IMR-90 (cell line): ENCODE results near the gene NKRF. TPM values are rescaled to one million over a fixed set of nuclear protein-coding genes. Genes with fewer than 3 reads are reported as not detected.

Experiments used
- ATAC-seq: fragments of 200-7000 bp; cut with Tn5 transposase; 2 replicates; pipeline ENCODE4 v1.9.1; 2020; ENCODE audit warnings: low read depth, mild to moderate bottlenecking, moderate library complexity
- BruUV-seq: library from RNA; stranded (reverse); fragments of 400-500 nt; replicated peaks from 2 replicates; lab custom pipeline; 2021; lab: Mats Ljungman, UMichigan
- CTCF ChIA-PET: fragments of 300-600 bp; formaldehyde crosslinking; extraction: SDS; loops from one replicate; lab custom pipeline; 2021; ENCODE audit warnings: antibody characterized with exemption; lab: Yijun Ruan, JAX
- POLR2A ChIA-PET: fragments of 300-600 bp; sonication (Branson Sonifier 250); formaldehyde crosslinking; loops from one replicate; lab custom pipeline; 2022; ENCODE audit warnings: antibody characterized with exemption; ENCODE audit not compliant: unreplicated experiment; lab: Charles Lee
- DNase-seq: peaks from one replicate; pipeline ENCODE4 v3.0.0; 2013
- H2AFZ ChIP-seq: replicated peaks from 2 replicates; pipeline ENCODE3; 2013; ENCODE audit warnings: low read length, mild to moderate bottlenecking; ENCODE audit not compliant: poor library complexity
- H2AK5ac ChIP-seq: 2 replicates; pipeline ENCODE4 v1.6.1; 2013; ENCODE audit warnings: low read depth, low read length, inconsistent platforms
- H2AK9ac ChIP-seq: replicated peaks from 2 replicates; pipeline ENCODE3; 2013; ENCODE audit warnings: mild to moderate bottlenecking, low read depth, low read length, moderate library complexity; ENCODE audit not compliant: poor library complexity
- H2BK120ac ChIP-seq: 2 replicates; pipeline ENCODE4 v1.6.1; 2013; ENCODE audit warnings: low read depth, low read length, inconsistent platforms
- H2BK15ac ChIP-seq: 3 replicates; pipeline ENCODE4 v1.6.1; 2013; ENCODE audit warnings: low read depth, low read length, inconsistent platforms
- H2BK20ac ChIP-seq: 2 replicates; pipeline ENCODE4 v1.6.1; 2013; ENCODE audit warnings: low read depth, mild to moderate bottlenecking, inconsistent platforms, low read length, moderate library complexity
- H2BK5ac ChIP-seq: 2 replicates; pipeline ENCODE4 v1.6.1; 2013; ENCODE audit warnings: mild to moderate bottlenecking, low read depth, low read length, inconsistent platforms; ENCODE audit not compliant: poor library complexity, severe bottlenecking
- H3K14ac ChIP-seq: replicated peaks from 2 replicates; pipeline ENCODE4 v1.6.1; 2013; ENCODE audit warnings: low read depth, low read length, inconsistent platforms
- H3K18ac ChIP-seq: 2 replicates; pipeline ENCODE4 v1.6.1; 2013; ENCODE audit warnings: low read depth, low read length, control low read depth
- H3K23ac ChIP-seq: 2 replicates; pipeline ENCODE4 v1.6.1; 2013; ENCODE audit warnings: low read depth, low read length, inconsistent platforms
- H3K27ac ChIP-seq: 2 replicates; pipeline ENCODE4 v1.5.1; 2013; ENCODE audit warnings: mild to moderate bottlenecking, control low read depth, low read length; ENCODE audit not compliant: insufficient read depth
- H3K27me3 ChIP-seq: 2 replicates; pipeline ENCODE4 v1.6.1; 2013; ENCODE audit warnings: low read length; ENCODE audit not compliant: control insufficient read depth, insufficient read depth
- H3K36me3 ChIP-seq: 2 replicates; pipeline ENCODE4 v1.6.1; 2013; ENCODE audit warnings: low read length, mixed read lengths; ENCODE audit not compliant: control insufficient read depth, insufficient read depth
- H3K4ac ChIP-seq: 2 replicates; pipeline ENCODE4 v1.6.1; 2013; ENCODE audit warnings: low read depth, low read length, inconsistent platforms
- H3K4me1 ChIP-seq: 2 replicates; pipeline ENCODE4 v1.6.1; 2013; ENCODE audit warnings: low read length, mixed read lengths; ENCODE audit not compliant: control insufficient read depth, insufficient read depth
- H3K4me2 ChIP-seq: 2 replicates; pipeline ENCODE4 v1.6.1; 2013; ENCODE audit warnings: low read depth, mild to moderate bottlenecking, control low read depth, low read length, moderate library complexity
- H3K4me3 ChIP-seq: 2 replicates; pipeline ENCODE4 v1.5.1; 2013; ENCODE audit warnings: low read depth, mild to moderate bottlenecking, control low read depth, low read length, moderate library complexity; ENCODE audit not compliant: insufficient read depth
- H3K56ac ChIP-seq: 2 replicates; pipeline ENCODE4 v1.6.1; 2013; ENCODE audit warnings: low read length, inconsistent platforms; ENCODE audit not compliant: insufficient read depth; ENCODE audit errors: extremely low read depth
- H3K79me1 ChIP-seq, 2 experiments: 2 replicates each; pipeline ENCODE4 v1.6.1; 2013; ENCODE audit warnings: low read length in 2 of 2, inconsistent platforms in 1 of 2, low read depth in 1 of 2
- H3K9ac ChIP-seq: 2 replicates; pipeline ENCODE4 v1.6.1; 2013; ENCODE audit warnings: low read depth, low read length, control low read depth
- H3K9me1 ChIP-seq: 2 replicates; pipeline ENCODE4 v1.6.1; 2013; ENCODE audit warnings: low read length, inconsistent platforms; ENCODE audit not compliant: insufficient read depth
- H3K9me3 ChIP-seq: 2 replicates; pipeline ENCODE4 v1.6.1; 2013; ENCODE audit warnings: low read length; ENCODE audit not compliant: control insufficient read depth, insufficient read depth
- H4K20me1 ChIP-seq: 2 replicates; pipeline ENCODE4 v1.6.1; 2013; ENCODE audit warnings: low read length, inconsistent platforms; ENCODE audit not compliant: insufficient read depth
- H4K5ac ChIP-seq: 2 replicates; pipeline ENCODE4 v1.6.1; 2013; ENCODE audit warnings: mild to moderate bottlenecking, low read depth, low read length, control low read depth
- H4K8ac ChIP-seq, 2 experiments: 2 replicates each; pipeline ENCODE4 v1.6.1; 2013; ENCODE audit warnings: low read depth in 2 of 2, low read length in 2 of 2, control low read depth in 1 of 2, inconsistent platforms in 1 of 2
- H4K91ac ChIP-seq: 2 replicates; pipeline ENCODE4 v1.6.1; 2013; ENCODE audit warnings: low read depth, low read length, inconsistent platforms; ENCODE audit not compliant: insufficient read depth
- BHLHE40 ChIP-seq: fragments of 150-350 bp; IDR thresholded peaks from 2 replicates; pipeline ENCODE4 v1.6.1; 2016; ENCODE audit warnings: mild to moderate bottlenecking, low read depth, low read length
- CEBPB ChIP-seq: IDR thresholded peaks from 2 replicates; pipeline ENCODE4 v1.6.1; 2012; ENCODE audit warnings: low read depth, low read length, improper control_type of control experiment
- CHD1 ChIP-seq: IDR thresholded peaks from 2 replicates; pipeline ENCODE4 v1.6.1; 2012; ENCODE audit warnings: low read depth, low read length, improper control_type of control experiment
- CTCF ChIP-seq: conservative IDR thresholded peaks from 2 replicates; pipeline ENCODE4 v1.5.1; 2012; ENCODE audit warnings: mild to moderate bottlenecking, low read depth, low read length, improper control_type of control experiment
- ELK1 ChIP-seq: fragments of 150-350 bp; IDR thresholded peaks from 2 replicates; pipeline ENCODE4 v1.6.1; 2016; ENCODE audit warnings: low read depth, mild to moderate bottlenecking, low read length, moderate library complexity, borderline replicate concordance
- FOS ChIP-seq: fragments of 150-350 bp; IDR thresholded peaks from 2 replicates; pipeline ENCODE4 v1.6.1; 2016; ENCODE audit warnings: low read depth, low read length
- MAZ ChIP-seq: IDR thresholded peaks from 2 replicates; pipeline ENCODE4 v1.6.1; 2012; ENCODE audit warnings: low read depth, mild to moderate bottlenecking, low read length, improper control_type of control experiment, moderate library complexity, borderline replicate concordance
- MXI1 ChIP-seq: IDR thresholded peaks from 2 replicates; pipeline ENCODE4 v1.6.1; 2012; ENCODE audit warnings: low read depth, mild to moderate bottlenecking, low read length, moderate library complexity, borderline replicate concordance
- NFE2L2 ChIP-seq: fragments of 150-350 bp; IDR thresholded peaks from 2 replicates; pipeline ENCODE4 v1.6.1; 2016; ENCODE audit warnings: low read depth, mild to moderate bottlenecking, low read length
- POLR2A ChIP-seq: IDR thresholded peaks from 2 replicates; pipeline ENCODE4 v1.6.1; 2012; ENCODE audit warnings: mild to moderate bottlenecking, low read depth, low read length
- RAD21 ChIP-seq: IDR thresholded peaks from 2 replicates; pipeline ENCODE4 v1.6.1; 2012; ENCODE audit warnings: low read length, improper control_type of control experiment
- RCOR1 ChIP-seq: IDR thresholded peaks from 2 replicates; pipeline ENCODE4 v1.6.1; 2012; ENCODE audit warnings: mild to moderate bottlenecking, low read length, improper control_type of control experiment; ENCODE audit not compliant: insufficient replicate concordance
- RFX5 ChIP-seq: IDR thresholded peaks from 2 replicates; pipeline ENCODE4 v1.8.0; 2012; ENCODE audit warnings: low read depth, mild to moderate bottlenecking, low read length, moderate library complexity
- SMC3 ChIP-seq: fragments of 150-350 bp; IDR thresholded peaks from 2 replicates; pipeline ENCODE4 v1.6.1; 2016; ENCODE audit warnings: low read depth, mild to moderate bottlenecking, antibody characterized with exemption, low read length, moderate library complexity
- USF2 ChIP-seq: fragments of 150-350 bp; IDR thresholded peaks from 2 replicates; pipeline ENCODE4 v1.6.1; 2017; ENCODE audit warnings: mild to moderate bottlenecking, antibody characterized with exemption, low read length, low read depth
- whole genome bisulfite sequencing, 2 experiments: methylation state at CpG; one replicate each; pipeline versions ENCODE4 v1.1.5 to v1.1.7; 2013; ENCODE audit warnings: missing lambda C conversion rate in 2 of 2; ENCODE audit not compliant: insufficient read length in 1 of 2; ENCODE audit errors: extremely low coverage in 2 of 2; 5-methylcytosine and 5-hydroxymethylcytosine counted together
- dilution Hi-C: fragments of 300-500 bp; cut with HindIII; formaldehyde crosslinking; loops from one replicate; pipeline ENCODE4 v1.14.3; 2018; ENCODE audit warnings: low sequenced_read_pairs; ENCODE audit not compliant: unreplicated experiment
- in situ Hi-C: fragments of 300-500 bp; cut with MboI; formaldehyde crosslinking; loops from 3 replicates; pipeline ENCODE4 v1.14.3; 2019; ENCODE audit warnings: low sequenced_read_pairs, inconsistent platforms, mixed read lengths
- intact Hi-C: fragments of 100-400 bp; cut with micrococcal nuclease; formaldehyde crosslinking; loops from 2 replicates; pipeline ENCODE4 v1.10.0; 2022
- polyA plus RNA-seq, 3 experiments: library from polyadenylated mRNA; depleted of rRNA; stranded (reverse); fragments of >200 nt; gene quantifications; 2 replicates each; pipeline ENCODE4 v1.2.3, GENCODE V29; 2012; ENCODE audit warnings: low replicate concordance in 1 of 3
- total RNA-seq: library from RNA; depleted of rRNA; stranded (reverse); fragments of >200 nt; gene quantifications from 2 replicates; pipeline ENCODE4 v1.2.3, GENCODE V29; 2012

Gene NKRF
- total and polyA plus RNA-seq, 2 of the 4 experiments (the other 2 are of a cell fraction): 2.2 to 4.1 TPM

GRCh38 chrX:119625843-119626242, 19.6 kb upstream of the NKRF start:
- no peak overlapping the region for H4K5ac ChIP-seq
- dilution Hi-C loops: no loop called here
- no peak overlapping the region for H3K56ac ChIP-seq
- no peak overlapping the region for H3K27ac ChIP-seq
- no peak overlapping the region for H3K23ac ChIP-seq
- no peaks in the 10 kb centered on the region for H3K27me3 ChIP-seq
- H4K91ac ChIP-seq: no peak overlapping the region
- no peak overlapping the region for H3K9ac ChIP-seq
- no peaks in the 10 kb centered on the region for H3K4me1 ChIP-seq
- H3K9me3 ChIP-seq: no peaks in the 10 kb centered on the region
- intact Hi-C loops: no loop called here
- DNase-seq (no peak), ATAC-seq (no peak)
- CTCF ChIA-PET: no interaction called here
- in situ Hi-C loops: no loop called here
- WGBS, 2 experiments: no CpG with 5 or more reads among the region's 2 CpGs
- H2BK120ac ChIP-seq: no peak overlapping the region
- TF ChIP-seq USF2 (no peak), FOS (no peak), MAZ (no peak), SMC3 (no peak), RFX5 (no peak), ELK1 (no peak), MXI1 (no peak), RAD21 (no peak), NFE2L2 (no peak), CEBPB (no peak), RCOR1 (no peak), POLR2A (no peak), CTCF (no peak), BHLHE40 (no peak), CHD1 (no peak)
- H2BK20ac ChIP-seq: no peak overlapping the region
- H3K36me3 ChIP-seq: peaks cover 2% of the 10 kb centered on the region; the same call in 1 of the 2 replicates
- no peak overlapping the region for H3K4me2 ChIP-seq
- no peak overlapping the region for H4K8ac ChIP-seq
- no peaks in the 10 kb centered on the region for H3K9me1 ChIP-seq
- BruUV-seq: no TSS peak
- POLR2A ChIA-PET: interaction anchor here (0.6 kb wide), 1 partner anchor 107 kb away, joined by 3 read pairs; no protein-coding TSS in a partner anchor
- H3K4ac ChIP-seq: no peak overlapping the region
- no peaks in the 10 kb centered on the region for H4K20me1 ChIP-seq
- H3K79me1 ChIP-seq: no peaks in the 10 kb centered on the region
- H3K18ac ChIP-seq: no peak overlapping the region
- H2AFZ ChIP-seq: no peak overlapping the region
- H3K14ac ChIP-seq: no peak overlapping the region
- no peak overlapping the region for H2AK9ac ChIP-seq
- no peak overlapping the region for H2AK5ac ChIP-seq
- H3K4me3 ChIP-seq: no peak overlapping the region
- H2BK15ac ChIP-seq: no peak overlapping the region
- H2BK5ac ChIP-seq: no peak overlapping the region
